Small intestine (tissue), 7 donors: Measurements from ENCODE around the gene TLE5. TPM values are rescaled to one million over a fixed set of nuclear protein-coding genes. Genes with fewer than 3 reads are reported as not detected.

Source experiments
- DNase-seq, 2 donors: peaks; one replicate each; pipeline versions ENCODE4 v3.0.0 to v3.0.0-alpha.2; 2013
- FAIRE-seq: peaks from 2 replicates; lab custom pipeline; 2012; peaks lifted over from hg19 to GRCh38; lab: Jason Lieb, UNC
- H3K27ac ChIP-seq, 3 donors: one replicate each; pipeline ENCODE4 v1.5.1; 2013; ENCODE audit warnings: low read length in 2 of 3, mild to moderate bottlenecking in 2 of 3, control low read depth in 1 of 3, inconsistent platforms in 1 of 3, low read depth in 1 of 3, moderate library complexity in 1 of 3
- H3K27me3 ChIP-seq, 3 donors: one replicate each; pipeline ENCODE4 v1.6.1; 2013; ENCODE audit warnings: low read length in 3 of 3, inconsistent platforms in 1 of 3; ENCODE audit not compliant: control insufficient read depth in 3 of 3, insufficient read depth in 3 of 3
- H3K36me3 ChIP-seq, 3 donors: one replicate each; pipeline ENCODE4 v1.6.1; 2013; ENCODE audit warnings: low read length in 3 of 3, inconsistent platforms in 1 of 3, low read depth in 1 of 3, mild to moderate bottlenecking in 1 of 3, moderate library complexity in 1 of 3; ENCODE audit not compliant: control insufficient read depth in 3 of 3, insufficient read depth in 2 of 3
- H3K4me1 ChIP-seq, 3 donors: one replicate each; pipeline ENCODE4 v1.6.1; 2013; ENCODE audit warnings: low read length in 2 of 3, inconsistent platforms in 1 of 3, low read depth in 1 of 3, mild to moderate bottlenecking in 1 of 3, moderate library complexity in 1 of 3; ENCODE audit not compliant: control insufficient read depth in 3 of 3, insufficient read depth in 2 of 3
- H3K4me3 ChIP-seq, 3 donors: one replicate each; pipeline ENCODE4 v1.5.1; 2013; ENCODE audit warnings: low read length in 3 of 3, control low read depth in 1 of 3, inconsistent platforms in 1 of 3, low read depth in 1 of 3, mild to moderate bottlenecking in 1 of 3, moderate library complexity in 1 of 3
- H3K9me3 ChIP-seq, 2 donors: one replicate each; pipeline ENCODE4 v1.6.1; 2013; ENCODE audit warnings: low read depth in 1 of 2, low read length in 1 of 2; ENCODE audit not compliant: control insufficient read depth in 2 of 2, insufficient read depth in 1 of 2
- WGBS, 3 donors: extraction: QIAGEN DNeasy Blood & Tissue Kit; methylation state at CpG; one replicate each; pipeline ENCODE4 v1.1.7; 2013; 5-methylcytosine and 5-hydroxymethylcytosine counted together
- polyA plus RNA-seq, 4 donors: library from polyadenylated mRNA; stranded (reverse) in 3 of 4; unstranded in 1 of 4; fragments of 200-250 nt in 3 of 4; fragments of 120-200 nt in 1 of 4; gene quantifications; one replicate each; pipeline versions ENCODE4 v1.2.1 to v1.2.3, GENCODE V29; 2013
- donor health status: healthy with polysubstance abuse.
- donor health status: control.
- donor health status: control.
- donor health status: Bipolar disorder and iron deficiency.
- donor health status: healthy.

Gene TLE5
- polyA plus RNA-seq, 4 donors = 308 to 488 (median 351) TPM

DNA sequence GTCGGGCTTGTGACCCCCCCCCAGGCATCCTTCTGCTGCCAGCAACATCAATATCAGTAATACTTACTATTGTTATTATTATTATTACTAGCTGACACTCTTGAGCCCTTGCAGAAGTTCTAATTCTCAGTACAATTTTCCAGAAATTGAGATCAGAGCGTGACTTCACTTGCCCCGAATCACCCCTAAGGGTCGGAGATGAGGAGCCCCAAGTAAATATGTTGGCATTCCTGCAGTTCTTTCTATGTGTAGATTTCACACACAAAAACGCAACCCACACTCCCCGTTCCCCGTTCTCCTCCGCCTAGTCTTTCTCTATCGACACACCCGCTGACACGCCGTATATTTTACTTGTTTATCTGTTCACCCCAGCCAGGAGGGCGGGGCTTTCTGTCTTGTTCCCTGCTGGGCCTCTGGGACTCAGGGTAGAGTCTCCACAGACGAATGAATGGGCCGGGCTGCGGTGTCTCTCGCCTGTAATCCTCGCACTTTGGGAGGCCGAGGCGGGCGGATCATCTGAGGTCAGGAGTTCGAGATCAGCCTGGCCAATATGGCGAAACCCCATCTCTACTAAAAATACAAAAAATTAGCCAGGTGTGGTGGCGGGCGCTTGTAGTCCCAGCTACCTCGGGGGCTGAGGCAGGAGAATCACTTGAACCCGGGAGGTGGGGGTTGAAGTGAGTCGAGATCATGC lies 14.7 kb downstream of the TLE5 start:
- Histone ChIP-seq H3K27ac (peak overlapping the region in 2 of 3 donors; percentile 53 to 73), H3K9me3 (peaks cover 0 to 2% of the 10 kb centered on the region in 2 donors), H3K27me3 (no peaks in the 10 kb centered on the region), H3K4me3 (peak overlapping the region; percentile 32 to 36 (median 33)), H3K4me1 (peaks cover 2 to 13% (median 3%) of the 10 kb centered on the region in 3 donors), H3K36me3 (peaks cover 0 to 7% (median 0%) of the 10 kb centered on the region in 3 donors)
- WGBS, 3 donors = 7 to 10% (median 9%) methylated on average over 28 of the region's 28 CpGs
- DNase-seq (peak; percentile 89), FAIRE-seq (no peak)

GRCh38 chr19:3046698-3047495 lies 15.4 kb downstream of the TLE5 start:
- Histone ChIP-seq H3K27me3 (no peaks in the 10 kb centered on the region), H3K27ac (peak overlapping the region in 2 of 3 donors; percentile 53 to 73), H3K36me3 (no peaks in the 10 kb centered on the region), H3K9me3 (peaks cover 0 to 2% of the 10 kb centered on the region in 2 donors), H3K4me1 (peaks cover 2 to 13% (median 3%) of the 10 kb centered on the region in 3 donors), H3K4me3 (peak overlapping the region; percentile 32 to 36 (median 33))
- DNase-seq (no peak), FAIRE-seq (no peak)
- WGBS, 3 donors = 3 to 6% (median 4%) methylated on average over 22 to 47 of the region's 47 CpGs

DNA sequence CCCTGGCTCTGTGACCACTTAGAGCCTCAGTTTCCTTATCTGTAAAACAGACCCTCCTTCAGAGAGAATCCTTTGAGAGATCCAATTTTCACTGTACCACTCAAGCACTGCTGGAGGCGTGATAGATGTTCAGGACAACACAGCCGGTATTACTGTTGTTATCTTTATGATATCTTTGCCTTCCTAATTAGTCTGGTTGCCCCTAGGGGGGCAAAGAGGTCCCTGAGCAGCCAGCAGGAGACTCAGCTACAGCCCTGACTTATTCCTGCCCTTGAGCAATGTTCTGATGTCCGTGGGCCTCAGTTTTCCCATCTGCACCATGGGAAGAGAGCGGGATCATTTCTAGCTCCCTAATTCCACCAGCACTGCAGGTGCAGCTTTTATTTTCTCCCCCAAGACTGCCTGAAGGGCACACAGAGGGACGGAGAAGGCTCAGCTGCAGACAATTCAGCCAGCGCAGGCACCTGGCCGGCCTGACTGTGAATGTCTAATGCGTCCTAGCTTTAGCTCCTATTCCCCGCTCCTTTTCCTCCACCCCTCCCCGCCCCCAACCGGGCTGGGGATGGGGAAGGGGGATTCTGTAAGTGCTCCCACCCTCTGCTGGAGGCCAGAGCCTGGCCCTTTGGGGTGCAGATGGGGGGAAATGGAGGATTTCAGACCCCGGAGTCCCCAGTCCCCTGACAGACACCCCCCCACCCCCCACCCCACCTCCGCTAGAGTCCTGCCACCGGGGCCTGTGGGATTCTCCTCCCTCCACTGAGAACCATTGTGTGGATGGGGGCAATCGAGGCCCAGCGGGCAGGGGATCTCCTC lies 16.2 kb downstream of the TLE5 start:
- peaks cover 0 to under 1% of the 10 kb centered on the region in 2 donors for H3K9me3 ChIP-seq
- H3K4me1 ChIP-seq = peaks cover 2 to 13% (median 3%) of the 10 kb centered on the region in 3 donors
- H3K27me3 ChIP-seq = no peaks in the 10 kb centered on the region
- no peaks in the 10 kb centered on the region for H3K36me3 ChIP-seq
- no peak for FAIRE-seq
- H3K27ac ChIP-seq = no peak overlapping the region
- no peak for DNase-seq
- WGBS, 3 donors = 27 to 44% (median 41%) methylated on average over 16 of the region's 16 CpGs
- no peak overlapping the region for H3K4me3 ChIP-seq

DNA sequence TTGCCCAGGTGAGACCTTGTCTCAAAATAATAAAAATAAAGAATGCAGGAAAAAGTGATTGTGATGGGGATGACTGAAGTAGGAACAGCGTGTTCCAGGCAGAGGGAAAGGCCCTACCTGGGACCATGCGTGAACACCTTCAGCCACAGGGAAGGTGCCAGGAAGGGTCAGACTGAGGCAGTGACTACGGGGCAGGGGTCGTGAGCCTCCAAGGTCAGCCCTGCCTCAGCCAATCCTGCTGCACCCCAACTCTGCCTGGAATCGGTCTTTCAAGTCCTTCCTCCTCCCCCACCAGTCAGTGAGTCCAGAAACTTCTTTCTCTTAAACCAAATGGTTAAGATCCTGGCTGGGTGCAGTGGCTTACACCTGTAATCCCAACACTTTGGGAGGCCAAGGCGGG lies 17.1 kb downstream of the TLE5 start:
- H3K27me3 ChIP-seq = no peaks in the 10 kb centered on the region
- WGBS, 3 donors = 66 to 85% (median 80%) methylated on average over 6 of the region's 6 CpGs
- no peaks in the 10 kb centered on the region for H3K9me3 ChIP-seq
- FAIRE-seq = no peak
- no peak overlapping the region for H3K4me3 ChIP-seq
- H3K27ac ChIP-seq = no peak overlapping the region
- H3K4me1 ChIP-seq = peaks cover 2 to 13% (median 3%) of the 10 kb centered on the region in 3 donors
- no peak for DNase-seq
- H3K36me3 ChIP-seq = no peaks in the 10 kb centered on the region

- DNase-seq = no peak
- WGBS, 3 donors = 46 to 57% (median 56%) methylated on average over 15 of the region's 15 CpGs
- Histone ChIP-seq H3K27me3 (no peaks in the 10 kb centered on the region), H3K4me3 (no peak overlapping the region), H3K27ac (peak overlapping the region in 1 of 3 donors; percentile 70), H3K4me1 (peaks cover 0 to 7% (median 2%) of the 10 kb centered on the region in 3 donors), H3K36me3 (no peaks in the 10 kb centered on the region), H3K9me3 (no peaks in the 10 kb centered on the region)
- no peak for FAIRE-seq
These were observed 19.6 kb downstream of the TLE5 start for GRCh38 chr19:3042621-3043267.

GRCh38 chr19:3041761-3042620 lies 20.3 kb downstream of the TLE5 start:
- Histone ChIP-seq H3K4me3 (peak overlapping the region in 1 of 3 donors; percentile 15), H3K27ac (peak overlapping the region in 1 of 3 donors; percentile 70), H3K36me3 (no peaks in the 10 kb centered on the region), H3K4me1 (peaks cover 0 to 3% (median 0%) of the 10 kb centered on the region in 3 donors), H3K9me3 (no peaks in the 10 kb centered on the region), H3K27me3 (no peaks in the 10 kb centered on the region)
- DNase-seq = no peak
- FAIRE-seq = no peak
- 18 to 44% (median 37%) methylated on average over 29 to 40 of the region's 40 CpGs for WGBS, 3 donors

GRCh38 chr19:3041327-3041726 lies 21.0 kb downstream of the TLE5 start:
- H3K27me3 ChIP-seq = no peaks in the 10 kb centered on the region
- H3K9me3 ChIP-seq = no peaks in the 10 kb centered on the region
- peak overlapping the region in 1 of 3 donors; percentile 15 for H3K4me3 ChIP-seq
- WGBS, 3 donors = 67 to 83% (median 79%) methylated on average over 12 of the region's 12 CpGs
- H3K36me3 ChIP-seq = no peaks in the 10 kb centered on the region
- H3K4me1 ChIP-seq = peaks cover 0 to 8% (median 0%) of the 10 kb centered on the region in 3 donors
- peak overlapping the region in 1 of 3 donors; percentile 51 for H3K27ac ChIP-seq
- FAIRE-seq = no peak
- no peak for DNase-seq
